Vagina (tissue), 2 donors: ENCODE results near the gene GREM1. TPM values are rescaled to one million over a fixed set of nuclear protein-coding genes. Genes with fewer than 3 reads are reported as not detected.

Source experiments
- DNase-seq, 2 donors: peaks; one replicate each; pipeline ENCODE4 v3.0.0-alpha.2; 2017; ENCODE audit errors: extremely low spot score in 2 of 2
- H3K27ac ChIP-seq: fragments of 200-600 bp; sonication (generic); one replicate; pipeline ENCODE4 v1.5.1; 2019
- H3K27me3 ChIP-seq: fragments of 200-600 bp; sonication (generic); one replicate; pipeline ENCODE4 v1.5.1; 2019
- H3K36me3 ChIP-seq, 2 donors: fragments of 200-600 bp; sonication (generic); one replicate each; pipeline ENCODE4 v1.5.1; 2017 to 2019
- H3K4me1 ChIP-seq: fragments of 200-600 bp; sonication (generic); one replicate; pipeline ENCODE4 v1.5.1; 2019
- H3K4me3 ChIP-seq, 2 donors: fragments of 200-600 bp; sonication (generic); 1 replicate in 1 of 2; 2 replicates in 1 of 2; pipeline ENCODE4 v1.5.1; 2016 to 2019
- H3K9me3 ChIP-seq: fragments of 200-600 bp; sonication (generic); one replicate; pipeline ENCODE4 v1.5.1; 2019
- POLR2A ChIP-seq, 2 donors: fragments of 450-650 bp; IDR thresholded peaks; one replicate each; pipeline ENCODE4 v1.6.1; 2017; ENCODE audit warnings: antibody characterized with exemption in 2 of 2, mild to moderate bottlenecking in 2 of 2, moderate library complexity in 2 of 2
- POLR2AphosphoS5 ChIP-seq, 2 donors: sonication (generic); formaldehyde crosslinking; IDR thresholded peaks; one replicate each; pipeline ENCODE4 v1.9.0; 2017; ENCODE audit warnings: antibody characterized with exemption in 2 of 2, mild to moderate bottlenecking in 2 of 2, low read depth in 1 of 2; ENCODE audit not compliant: insufficient read depth in 1 of 2
- intact Hi-C: fragments of 100-400 bp; cut with DNase I; formaldehyde crosslinking; loops from one replicate; pipeline ENCODE4 v1.15.1; 2023
- total RNA-seq: library from RNA; depleted of rRNA; stranded (reverse); fragments of >200 nt; gene quantifications from one replicate; pipeline ENCODE4 v1.2.3, GENCODE V29; 2016
- TF ChIP-seq, protein P1 (sequence below), 3 experiments: fragments of 450-650 bp in 2 of 3; fragments of 200-600 bp in 1 of 3; sonication (generic) in 1 of 3; IDR thresholded peaks; one replicate each; pipeline ENCODE4 v1.5.1; 2017 to 2019; ENCODE audit warnings: antibody characterized with exemption in 3 of 3, mild to moderate bottlenecking in 2 of 3, moderate library complexity in 2 of 3

The GREM1 gene
- total RNA-seq, 1 donor from 2014 or later, result 122 TPM

DNA sequence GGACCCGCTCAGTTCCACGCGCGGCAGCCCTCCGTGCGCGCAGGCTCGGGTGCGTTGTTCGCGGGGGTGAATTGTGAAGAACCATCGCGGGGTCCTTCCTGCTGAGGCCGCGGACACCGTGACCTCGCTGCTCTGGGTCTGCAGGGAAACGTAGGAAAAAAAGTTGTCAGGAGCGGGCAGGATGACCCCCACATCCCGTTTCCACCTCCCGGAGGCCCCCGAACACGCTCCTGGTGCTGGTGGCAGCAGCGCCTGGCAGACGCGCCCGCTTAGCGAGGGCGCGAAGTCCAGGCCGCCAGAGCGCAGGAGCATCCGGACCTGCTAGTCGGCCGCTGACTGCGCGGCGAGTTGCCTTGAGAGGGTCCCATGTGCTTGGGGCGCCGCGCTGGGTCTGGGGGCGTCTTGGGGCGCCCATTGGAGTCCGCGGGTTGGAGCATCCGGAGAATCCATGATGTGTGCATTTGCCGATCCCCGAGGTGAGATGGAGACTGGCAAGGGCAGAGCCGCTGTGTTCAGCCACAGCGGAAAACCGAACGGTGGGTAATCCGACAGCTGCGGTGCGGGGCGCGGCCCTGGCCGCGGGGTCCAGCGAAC lies 520 bp downstream of the GREM1 start:
- Histone ChIP-seq H3K9me3 (no peaks in the 10 kb centered on the region), H3K27ac (peak overlapping the region; percentile 90), H3K36me3 (no peaks in the 10 kb centered on the region), H3K27me3 (no peaks in the 10 kb centered on the region), H3K4me3 (peak overlapping the region; percentile 51 to 59), H3K4me1 (peaks cover 14% of the 10 kb centered on the region)
- no peak for DNase-seq
- TF ChIP-seq, protein P1, sequence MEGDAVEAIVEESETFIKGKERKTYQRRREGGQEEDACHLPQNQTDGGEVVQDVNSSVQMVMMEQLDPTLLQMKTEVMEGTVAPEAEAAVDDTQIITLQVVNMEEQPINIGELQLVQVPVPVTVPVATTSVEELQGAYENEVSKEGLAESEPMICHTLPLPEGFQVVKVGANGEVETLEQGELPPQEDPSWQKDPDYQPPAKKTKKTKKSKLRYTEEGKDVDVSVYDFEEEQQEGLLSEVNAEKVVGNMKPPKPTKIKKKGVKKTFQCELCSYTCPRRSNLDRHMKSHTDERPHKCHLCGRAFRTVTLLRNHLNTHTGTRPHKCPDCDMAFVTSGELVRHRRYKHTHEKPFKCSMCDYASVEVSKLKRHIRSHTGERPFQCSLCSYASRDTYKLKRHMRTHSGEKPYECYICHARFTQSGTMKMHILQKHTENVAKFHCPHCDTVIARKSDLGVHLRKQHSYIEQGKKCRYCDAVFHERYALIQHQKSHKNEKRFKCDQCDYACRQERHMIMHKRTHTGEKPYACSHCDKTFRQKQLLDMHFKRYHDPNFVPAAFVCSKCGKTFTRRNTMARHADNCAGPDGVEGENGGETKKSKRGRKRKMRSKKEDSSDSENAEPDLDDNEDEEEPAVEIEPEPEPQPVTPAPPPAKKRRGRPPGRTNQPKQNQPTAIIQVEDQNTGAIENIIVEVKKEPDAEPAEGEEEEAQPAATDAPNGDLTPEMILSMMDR (IDR thresholded peaks at IDR 0.05), result no peak
- TF ChIP-seq POLR2A (IDR thresholded peaks at IDR 0.05), result no peak
- TF ChIP-seq POLR2AphosphoS5 (IDR thresholded peaks at IDR 0.05; ENCODE audit: insufficient read depth in 1 of 2, low read depth in 1 of 2), result peak in 1 of 2 donors; percentile 23
- intact Hi-C loops, result loop anchor here (10.0 kb wide), 1 partner anchor 106 kb away; no protein-coding TSS in a partner anchor

GRCh38 chr15:32718821-32719716 lies 1.3 kb downstream of the GREM1 start:
- no peaks in the 10 kb centered on the region for H3K9me3 ChIP-seq
- no peaks in the 10 kb centered on the region for H3K36me3 ChIP-seq
- intact Hi-C loops, result loop anchor here (10.0 kb wide), 1 partner anchor 106 kb away; no protein-coding TSS in a partner anchor
- H3K27me3 ChIP-seq, result no peaks in the 10 kb centered on the region
- peak overlapping the region; percentile 90 for H3K27ac ChIP-seq
- TF ChIP-seq, protein P1 (IDR thresholded peaks at IDR 0.05), result no peak
- peak in 1 of 2 donors; percentile 22 for TF ChIP-seq POLR2AphosphoS5 (IDR thresholded peaks at IDR 0.05; ENCODE audit: insufficient read depth in 1 of 2, low read depth in 1 of 2)
- no peak for TF ChIP-seq POLR2A (IDR thresholded peaks at IDR 0.05)
- no peak for DNase-seq
- peaks cover 14% of the 10 kb centered on the region for H3K4me1 ChIP-seq
- peak overlapping the region; percentile 51 to 59 for H3K4me3 ChIP-seq

GRCh38 chr15:32721596-32721995 lies 3.8 kb downstream of the GREM1 start:
- TF ChIP-seq, protein P1 (IDR thresholded peaks at IDR 0.05), result no peak
- TF ChIP-seq POLR2A (IDR thresholded peaks at IDR 0.05) (no peak), POLR2AphosphoS5 (IDR thresholded peaks at IDR 0.05; ENCODE audit: insufficient read depth in 1 of 2, low read depth in 1 of 2) (no peak)
- Histone ChIP-seq H3K36me3 (no peaks in the 10 kb centered on the region), H3K4me3 (peak overlapping the region in 1 of 2 donors; percentile 51), H3K9me3 (no peaks in the 10 kb centered on the region), H3K27ac (peak overlapping the region; percentile 90), H3K4me1 (peaks cover 14% of the 10 kb centered on the region), H3K27me3 (no peaks in the 10 kb centered on the region)
- no peak for DNase-seq
- intact Hi-C loops, result loop anchor here (10.0 kb wide), 1 partner anchor 47 kb away; no protein-coding TSS in a partner anchor

- Histone ChIP-seq H3K36me3 (no peaks in the 10 kb centered on the region), H3K9me3 (no peaks in the 10 kb centered on the region), H3K4me3 (peak overlapping the region in 1 of 2 donors; percentile 51), H3K4me1 (peaks cover 14% of the 10 kb centered on the region), H3K27ac (no peak overlapping the region), H3K27me3 (no peaks in the 10 kb centered on the region)
- intact Hi-C loops, result loop anchor here (10.0 kb wide), 1 partner anchor 47 kb away; no protein-coding TSS in a partner anchor
- no peak for DNase-seq
- TF ChIP-seq, protein P1 (IDR thresholded peaks at IDR 0.05), result no peak
- no peak for TF ChIP-seq POLR2A (IDR thresholded peaks at IDR 0.05)
- TF ChIP-seq POLR2AphosphoS5 (IDR thresholded peaks at IDR 0.05; ENCODE audit: insufficient read depth in 1 of 2, low read depth in 1 of 2), result no peak
Observed at GRCh38 chr15:32722136-32722535, 4.3 kb downstream of the GREM1 start.
